HepG2 (cell line): Measurements from ENCODE around the gene AHSG. TPM values are rescaled to one million over a fixed set of nuclear protein-coding genes. Genes with fewer than 3 reads are reported as not detected.
A peak's percentile ranks its signal among the peaks of the same experiment; 100 is the strongest.

ENCODE experiments used
- BORCS8-MEF2B ChIP-seq: sonication (generic); formaldehyde crosslinking; IDR thresholded peaks from 2 replicates; pipeline ENCODE4 v1.8.0; 2022; ENCODE audit warnings: mild to moderate bottlenecking, missing genetic modification reagents
- CCDC6 ChIP-seq: sonication (generic); formaldehyde crosslinking; IDR thresholded peaks from 2 replicates; pipeline ENCODE4 v1.8.1; 2022; ENCODE audit warnings: mild to moderate bottlenecking, missing genetic modification reagents, moderate library complexity
- DPF2 ChIP-seq: sonication (generic); formaldehyde crosslinking; IDR thresholded peaks from 2 replicates; pipeline ENCODE4 v1.4.0; 2020; ENCODE audit warnings: mild to moderate bottlenecking, low read depth, missing genetic modification reagents, borderline replicate concordance
- ETV6 ChIP-seq: sonication (generic); formaldehyde crosslinking; conservative IDR thresholded peaks from 2 replicates; pipeline ENCODE4 v1.4.0; 2020; ENCODE audit warnings: missing genetic modification reagents
- HMG20A ChIP-seq: IDR thresholded peaks from 2 replicates; pipeline ENCODE4 v1.6.1; 2016; ENCODE audit warnings: borderline replicate concordance
- KLF12 ChIP-seq: sonication (generic); formaldehyde crosslinking; IDR thresholded peaks from 2 replicates; pipeline ENCODE4 v1.4.0; 2020; ENCODE audit warnings: missing genetic modification reagents, borderline replicate concordance
- RBAK ChIP-seq: sonication (generic); formaldehyde crosslinking; IDR thresholded peaks from 2 replicates; pipeline ENCODE4 v1.5.1; 2020; ENCODE audit warnings: mild to moderate bottlenecking, missing genetic modification reagents
- RFXAP ChIP-seq: sonication (generic); formaldehyde crosslinking; IDR thresholded peaks from 2 replicates; pipeline ENCODE4 v1.4.0; 2020; ENCODE audit warnings: missing genetic modification reagents, borderline replicate concordance
- RXRA ChIP-seq: sonication (generic); formaldehyde crosslinking; IDR thresholded peaks from 2 replicates; pipeline ENCODE4 v1.5.1; 2020; ENCODE audit warnings: missing genetic modification reagents
- SALL1 ChIP-seq: sonication (generic); formaldehyde crosslinking; IDR thresholded peaks from 2 replicates; pipeline ENCODE4 v1.8.0; 2022; ENCODE audit warnings: mild to moderate bottlenecking, missing genetic modification reagents
- SATB2 ChIP-seq: sonication (generic); formaldehyde crosslinking; IDR thresholded peaks from 2 replicates; pipeline ENCODE4 v1.5.0; 2020; ENCODE audit warnings: missing genetic modification reagents
- SMAD3 ChIP-seq: sonication (generic); formaldehyde crosslinking; IDR thresholded peaks from 2 replicates; pipeline ENCODE4 v1.4.0; 2020; ENCODE audit warnings: missing genetic modification reagents
- SOX13 ChIP-seq, 3 experiments: fragments of 450-650 bp in 1 of 3; sonication (generic) in 1 of 3; formaldehyde crosslinking in 1 of 3; IDR thresholded peaks in 2 of 3; conservative IDR thresholded peaks in 1 of 3; 2 replicates each; pipeline versions ENCODE4 v1.5.0 to v1.6.1; 2016 to 2020; ENCODE audit warnings: antibody characterized with exemption in 1 of 3, mild to moderate bottlenecking in 1 of 3, missing compliant biosample characterization in 1 of 3, missing genetic modification reagents in 1 of 3, moderate library complexity in 1 of 3
- TCF7 ChIP-seq: sonication (generic); IDR thresholded peaks from 2 replicates; pipeline ENCODE4 v1.6.1; 2016; ENCODE audit warnings: antibody characterized with exemption, low read depth
- WIZ ChIP-seq: sonication (generic); formaldehyde crosslinking; IDR thresholded peaks from 2 replicates; pipeline ENCODE4 v1.5.1; 2020; ENCODE audit warnings: mild to moderate bottlenecking, missing genetic modification reagents
- YEATS2 ChIP-seq: sonication (generic); formaldehyde crosslinking; IDR thresholded peaks from 2 replicates; pipeline ENCODE4 v1.4.0; 2020; ENCODE audit warnings: missing genetic modification reagents, borderline replicate concordance
- ZMYM3 ChIP-seq: sonication (generic); formaldehyde crosslinking; IDR thresholded peaks from 2 replicates; pipeline ENCODE4 v1.5.1; 2020; ENCODE audit warnings: mild to moderate bottlenecking, missing genetic modification reagents
- ZMYM4 ChIP-seq: sonication (generic); formaldehyde crosslinking; IDR thresholded peaks from 2 replicates; pipeline ENCODE4 v1.8.1; 2023; ENCODE audit warnings: mild to moderate bottlenecking, missing genetic modification reagents
- ZNF256 ChIP-seq: sonication (generic); formaldehyde crosslinking; conservative IDR thresholded peaks from 2 replicates; pipeline ENCODE4 v1.4.0; 2020; ENCODE audit warnings: missing genetic modification reagents
- ZNF292 ChIP-seq: sonication (generic); formaldehyde crosslinking; IDR thresholded peaks from 2 replicates; pipeline ENCODE4 v1.8.1; 2022; ENCODE audit warnings: mild to moderate bottlenecking, low read depth, missing genetic modification reagents, borderline replicate concordance
- ZNF644 ChIP-seq: IDR thresholded peaks from 2 replicates; pipeline ENCODE4 v1.6.1; 2016; ENCODE audit warnings: low read depth
- ZNF75D ChIP-seq: sonication (generic); formaldehyde crosslinking; IDR thresholded peaks from 2 replicates; pipeline ENCODE4 v1.8.1; 2023; ENCODE audit warnings: missing genetic modification reagents, mild to moderate bottlenecking, borderline replicate concordance
- ZNF792 ChIP-seq: IDR thresholded peaks from 2 replicates; pipeline ENCODE4 v1.6.1; 2016
- ZSCAN9 ChIP-seq: IDR thresholded peaks from 2 replicates; pipeline ENCODE4 v1.6.1; 2016; ENCODE audit warnings: borderline replicate concordance
- ZZZ3 ChIP-seq: sonication (generic); formaldehyde crosslinking; IDR thresholded peaks from 2 replicates; pipeline ENCODE4 v1.4.0; 2020; ENCODE audit warnings: missing genetic modification reagents, mild to moderate bottlenecking, borderline replicate concordance
- polyA plus RNA-seq, 8 experiments: library from polyadenylated mRNA; depleted of rRNA in 3 of 8; stranded (reverse) in 7 of 8; unstranded in 1 of 8; fragments of >200 nt; fragmentation: Illumina TruSeq in 4 of 8; extraction: Trizol in 4 of 8; gene quantifications; 2 replicates each; pipeline versions ENCODE4 v1.2.1 to v1.2.3, GENCODE V29; 2011 to 2016; ENCODE audit warnings: low read depth in 4 of 8, missing spikeins in 1 of 8, mixed read lengths in 1 of 8; ENCODE audit not compliant: insufficient read depth in 1 of 8
- total RNA-seq, 5 experiments: library from RNA; depleted of rRNA; stranded (reverse); fragments of >200 nt; fragmentation: Illumina TruSeq; extraction: Trizol; gene quantifications; 2 replicates each; pipeline ENCODE4 v1.2.3, GENCODE V29; 2016; ENCODE audit warnings: low read depth in 1 of 5
- TF ChIP-seq, protein P1 (sequence below): sonication (generic); formaldehyde crosslinking; IDR thresholded peaks from 2 replicates; pipeline ENCODE4 v1.8.1; 2023; ENCODE audit warnings: mild to moderate bottlenecking, missing genetic modification reagents
- TF ChIP-seq, protein P2 (sequence below): sonication (generic); formaldehyde crosslinking; IDR thresholded peaks from 2 replicates; pipeline ENCODE4 v1.5.0; 2020; ENCODE audit warnings: missing genetic modification reagents
- TF ChIP-seq, protein P3 (sequence below): sonication (generic); formaldehyde crosslinking; IDR thresholded peaks from 2 replicates; pipeline ENCODE4 v1.9.0; 2021; ENCODE audit warnings: missing genetic modification reagents, mild to moderate bottlenecking, borderline replicate concordance

AHSG gene
- total and polyA plus RNA-seq, 2 of the 13 experiments (the other 11 are each of a cell fraction or from before 2014, with no cell fraction given): 2,043 to 19,152 TPM

DNA sequence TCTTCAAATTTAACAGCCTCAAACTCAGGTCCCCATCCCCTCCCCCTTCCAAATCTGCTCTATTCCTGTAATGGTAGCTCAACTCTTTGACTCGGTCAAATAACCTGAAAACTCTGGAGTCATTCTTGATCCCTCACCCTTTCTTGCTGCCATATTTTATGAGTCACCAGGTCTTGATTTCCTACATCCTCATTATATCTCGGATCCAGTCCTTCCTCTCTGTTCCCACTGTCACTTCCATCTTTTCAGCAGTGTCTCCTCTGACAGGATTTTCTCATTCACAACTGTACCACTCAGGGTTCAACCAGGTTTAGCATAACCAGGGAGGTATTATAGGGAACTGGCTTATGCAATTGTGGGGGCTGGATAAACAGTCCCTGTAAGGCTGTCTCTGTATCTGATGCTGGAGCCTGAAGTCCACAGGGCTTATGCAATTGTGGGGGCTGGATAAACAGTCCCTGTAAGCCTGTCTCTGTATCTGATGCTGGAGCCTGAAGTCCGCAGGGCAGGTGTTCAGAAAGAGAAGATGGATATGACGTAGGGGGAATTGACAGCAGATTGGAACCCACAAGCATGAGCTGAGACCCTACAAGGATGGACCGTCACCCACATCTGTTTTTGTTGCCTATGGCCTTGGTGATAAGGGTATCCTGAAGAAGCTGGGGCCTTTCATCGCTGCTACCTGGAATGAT is 18.2 kb downstream of the AHSG start (continued):
- peak; percentile 69; the same call in 1 of the 2 replicates for TF ChIP-seq KLF12
- peak; percentile 80 for TF ChIP-seq CCDC6 (CRISPR knock-in tag)
- TF ChIP-seq ZMYM4 (CRISPR knock-in tag): peak; percentile 90
- TF ChIP-seq YEATS2: no peak; the same call in 1 of the 2 replicates
- TF ChIP-seq ETV6 (CRISPR knock-in tag): no peak
- TF ChIP-seq WIZ (CRISPR knock-in tag): no peak
- peak; percentile 79; the same call in 1 of the 2 replicates for TF ChIP-seq RXRA (CRISPR knock-in tag)
- TF ChIP-seq, protein P1, sequence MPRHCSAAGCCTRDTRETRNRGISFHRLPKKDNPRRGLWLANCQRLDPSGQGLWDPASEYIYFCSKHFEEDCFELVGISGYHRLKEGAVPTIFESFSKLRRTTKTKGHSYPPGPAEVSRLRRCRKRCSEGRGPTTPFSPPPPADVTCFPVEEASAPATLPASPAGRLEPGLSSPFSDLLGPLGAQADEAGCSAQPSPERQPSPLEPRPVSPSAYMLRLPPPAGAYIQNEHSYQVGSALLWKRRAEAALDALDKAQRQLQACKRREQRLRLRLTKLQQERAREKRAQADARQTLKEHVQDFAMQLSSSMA (CRISPR knock-in tag): 0 out of 2 replicates have a peak, but pooled peaks have one; percentile 31
- peak; percentile 41; the same call in 1 of the 2 replicates for TF ChIP-seq ZNF644 (CRISPR knock-in tag)
- 0 out of 2 replicates have a peak, but pooled peaks have one; percentile 69 for TF ChIP-seq RBAK (CRISPR knock-in tag)
- TF ChIP-seq ZNF75D (CRISPR knock-in tag): no peak
- TF ChIP-seq TCF7: peak; percentile 53
- TF ChIP-seq, protein P2, sequence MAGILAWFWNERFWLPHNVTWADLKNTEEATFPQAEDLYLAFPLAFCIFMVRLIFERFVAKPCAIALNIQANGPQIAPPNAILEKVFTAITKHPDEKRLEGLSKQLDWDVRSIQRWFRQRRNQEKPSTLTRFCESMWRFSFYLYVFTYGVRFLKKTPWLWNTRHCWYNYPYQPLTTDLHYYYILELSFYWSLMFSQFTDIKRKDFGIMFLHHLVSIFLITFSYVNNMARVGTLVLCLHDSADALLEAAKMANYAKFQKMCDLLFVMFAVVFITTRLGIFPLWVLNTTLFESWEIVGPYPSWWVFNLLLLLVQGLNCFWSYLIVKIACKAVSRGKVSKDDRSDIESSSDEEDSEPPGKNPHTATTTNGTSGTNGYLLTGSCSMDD (CRISPR knock-in tag): no peak
- TF ChIP-seq RFXAP (CRISPR knock-in tag): peak; percentile 48; the same call in 1 of the 2 replicates
- peak; percentile 38; the same call in 1 of the 2 replicates for TF ChIP-seq SOX13 (IDR thresholded peaks at IDR 0.05)
- peak in 1 of 2 experiments; percentile 71; a peak in 2 of 4 replicates for TF ChIP-seq SOX13 (CRISPR knock-in tag; conservative IDR thresholded peaks at IDR 0.05 in 1 of 2, IDR thresholded peaks at IDR 0.05 in 1 of 2)
- TF ChIP-seq HMG20A: peak; percentile 88
- peak; percentile 97 for TF ChIP-seq SALL1 (CRISPR knock-in tag)
- peak; percentile 38; the same call in 1 of the 2 replicates for TF ChIP-seq SATB2
- TF ChIP-seq, protein P3, sequence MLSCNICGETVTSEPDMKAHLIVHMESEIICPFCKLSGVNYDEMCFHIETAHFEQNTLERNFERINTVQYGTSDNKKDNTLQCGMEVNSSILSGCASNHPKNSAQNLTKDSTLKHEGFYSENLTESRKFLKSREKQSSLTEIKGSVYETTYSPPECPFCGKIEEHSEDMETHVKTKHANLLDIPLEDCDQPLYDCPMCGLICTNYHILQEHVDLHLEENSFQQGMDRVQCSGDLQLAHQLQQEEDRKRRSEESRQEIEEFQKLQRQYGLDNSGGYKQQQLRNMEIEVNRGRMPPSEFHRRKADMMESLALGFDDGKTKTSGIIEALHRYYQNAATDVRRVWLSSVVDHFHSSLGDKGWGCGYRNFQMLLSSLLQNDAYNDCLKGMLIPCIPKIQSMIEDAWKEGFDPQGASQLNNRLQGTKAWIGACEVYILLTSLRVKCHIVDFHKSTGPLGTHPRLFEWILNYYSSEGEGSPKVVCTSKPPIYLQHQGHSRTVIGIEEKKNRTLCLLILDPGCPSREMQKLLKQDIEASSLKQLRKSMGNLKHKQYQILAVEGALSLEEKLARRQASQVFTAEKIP: no peak
- TF ChIP-seq ZNF792: peak; percentile 50; the same call in 1 of the 2 replicates
- no peak for TF ChIP-seq ZZZ3 (CRISPR knock-in tag)
- peak; percentile 82; the same call in 1 of the 2 replicates for TF ChIP-seq BORCS8-MEF2B (CRISPR knock-in tag)
- TF ChIP-seq ZMYM3 (CRISPR knock-in tag): peak; percentile 90
- peak; percentile 96 for TF ChIP-seq ZNF292
- no peak for TF ChIP-seq ZSCAN9 (CRISPR knock-in tag)
- 0 out of 2 replicates have a peak, but pooled peaks have one; percentile 22 for TF ChIP-seq ZNF256 (CRISPR knock-in tag)
- peak; percentile 86 for TF ChIP-seq DPF2 (CRISPR knock-in tag)
- TF ChIP-seq SMAD3 (CRISPR knock-in tag): 0 out of 2 replicates have a peak, but pooled peaks have one; percentile 47
